Left lung (tissue), 10 donors: ENCODE data around the gene SLC30A3. TPM values are rescaled to one million over a fixed set of nuclear protein-coding genes. Genes with fewer than 3 reads are reported as not detected.

ENCODE experiments used
- ATAC-seq: fragments of 200-7000 bp; cut with Tn5 transposase; one replicate; pipeline ENCODE4 v1.9.1; 2020; ENCODE audit warnings: moderate library complexity
- DNase-seq, 4 donors: peaks; one replicate each; pipeline ENCODE4 v3.0.0-alpha.2; 2013 to 2020
- H3K27ac ChIP-seq, 2 donors: fragments of 200-600 bp; sonication (generic) in 1 of 2; one replicate each; pipeline versions ENCODE4 v1.5.0 to v1.8.0; 2020 to 2021
- H3K27me3 ChIP-seq, 2 donors: fragments of 200-600 bp; sonication (generic) in 1 of 2; one replicate each; pipeline versions ENCODE4 v1.5.0 to v1.8.0; 2020 to 2021
- H3K36me3 ChIP-seq, 2 donors: fragments of 200-600 bp; sonication (generic) in 1 of 2; one replicate each; pipeline versions ENCODE4 v1.5.0 to v1.8.0; 2020 to 2021
- H3K4me1 ChIP-seq, 2 donors: fragments of 200-600 bp; one replicate each; pipeline ENCODE4 v1.8.0; 2021
- H3K4me3 ChIP-seq, 2 donors: fragments of 200-600 bp; sonication (generic) in 1 of 2; one replicate each; pipeline versions ENCODE4 v1.5.0 to v1.8.0; 2020 to 2021; ENCODE audit warnings: mild to moderate bottlenecking in 1 of 2
- H3K9me3 ChIP-seq, 2 donors: fragments of 200-600 bp; sonication (generic) in 1 of 2; one replicate each; pipeline versions ENCODE4 v1.5.0 to v1.8.0; 2020 to 2021
- intact Hi-C, 2 donors: fragments of 100-400 bp; cut with DNase I; formaldehyde crosslinking; loops; one replicate each; pipeline versions ENCODE4 v1.11.2 to v1.14.2; 2022
- polyA plus RNA-seq, 6 donors: library from polyadenylated mRNA; unstranded; fragments of 120-200 nt; gene quantifications; one replicate each; pipeline ENCODE4 v1.2.1, GENCODE V29; 2013; ENCODE audit not compliant: insufficient read length in 6 of 6
- total RNA-seq, 2 donors: library from RNA; stranded (reverse); fragmentation: NEBNext Ultra II Directional; extraction: Animal tissue kit (Norgen Biotek cat#: 25700); gene quantifications; one replicate each; pipeline ENCODE4 v1.2.1, GENCODE V29; 2021
- TF ChIP-seq, protein P1 (sequence below), 2 donors: fragments of 200-600 bp; sonication (generic) in 1 of 2; IDR thresholded peaks; one replicate each; pipeline versions ENCODE4 v1.5.0 to v1.8.0; 2021; ENCODE audit warnings: antibody characterized with exemption in 2 of 2
- donor health status: DM: no; HTN: yes; CAD: no.
- donor health status: DM: no; HTN: no; CAD: no.

Gene SLC30A3
- total and polyA plus RNA-seq, 8 donors, result 0.26 to 0.69 (median 0.48) TPM

DNA sequence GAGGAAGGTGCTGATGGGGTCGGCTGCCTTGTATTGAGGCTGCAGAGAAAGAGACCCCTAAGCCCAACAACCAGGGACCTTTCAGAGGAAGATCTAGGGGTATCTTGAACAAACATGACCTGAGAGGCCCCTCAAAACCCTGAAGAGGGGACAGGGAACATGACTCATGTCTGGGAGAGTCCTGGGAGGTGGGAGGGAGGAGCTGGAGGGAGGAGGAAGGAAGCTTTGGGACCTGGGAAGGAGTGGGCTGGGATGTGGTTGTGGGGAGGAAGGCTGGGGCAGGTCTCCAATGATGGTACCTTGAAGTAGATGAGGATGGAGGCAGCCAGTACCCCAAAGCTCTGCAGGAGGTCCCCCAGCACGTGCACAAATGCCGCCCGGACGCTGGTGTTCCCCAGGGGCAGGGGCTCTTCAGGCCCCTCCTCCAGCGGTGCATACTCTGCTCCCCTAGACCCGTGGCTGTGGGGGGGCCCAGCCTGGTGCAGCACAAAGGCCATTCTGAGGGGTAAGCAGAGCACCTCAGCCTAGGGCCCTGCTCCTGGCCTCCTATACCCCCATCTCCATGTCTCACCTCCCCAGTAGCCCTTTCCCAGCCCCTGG is 5.9 kb downstream of the SLC30A3 start:
- H3K27me3 ChIP-seq, result peaks cover 13 to 92% of the 10 kb centered on the region in 2 donors
- ATAC-seq, result no peak

DNA sequence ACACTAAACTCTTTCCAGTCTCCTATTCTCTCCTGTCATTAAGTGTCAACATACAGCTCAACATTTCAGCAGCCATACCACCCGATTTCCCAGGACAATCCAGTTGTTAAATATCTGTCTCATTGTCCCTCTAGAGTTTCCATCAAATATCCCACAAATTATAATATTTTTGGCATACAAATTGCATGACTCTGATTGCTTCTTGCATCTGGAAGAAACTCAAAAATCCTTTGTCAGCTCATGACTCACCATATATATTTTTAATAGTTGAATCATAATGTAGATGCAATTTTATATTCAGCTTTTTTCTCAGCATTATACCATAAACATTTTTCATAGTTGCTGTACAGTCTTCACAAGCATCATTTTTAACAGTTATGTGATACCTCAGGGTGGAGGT is 7.2 kb downstream of the SLC30A3 start:
- Histone ChIP-seq H3K4me1 (no peaks in the 10 kb centered on the region), H3K36me3 (no peaks in the 10 kb centered on the region), H3K4me3 (no peak overlapping the region), H3K27me3 (peaks cover 0 to 92% of the 10 kb centered on the region in 2 donors), H3K27ac (no peak overlapping the region), H3K9me3 (no peaks in the 10 kb centered on the region)
- DNase-seq, result no peak
- intact Hi-C loops, result no loop called here
- no peak for ATAC-seq
- TF ChIP-seq, protein P1, sequence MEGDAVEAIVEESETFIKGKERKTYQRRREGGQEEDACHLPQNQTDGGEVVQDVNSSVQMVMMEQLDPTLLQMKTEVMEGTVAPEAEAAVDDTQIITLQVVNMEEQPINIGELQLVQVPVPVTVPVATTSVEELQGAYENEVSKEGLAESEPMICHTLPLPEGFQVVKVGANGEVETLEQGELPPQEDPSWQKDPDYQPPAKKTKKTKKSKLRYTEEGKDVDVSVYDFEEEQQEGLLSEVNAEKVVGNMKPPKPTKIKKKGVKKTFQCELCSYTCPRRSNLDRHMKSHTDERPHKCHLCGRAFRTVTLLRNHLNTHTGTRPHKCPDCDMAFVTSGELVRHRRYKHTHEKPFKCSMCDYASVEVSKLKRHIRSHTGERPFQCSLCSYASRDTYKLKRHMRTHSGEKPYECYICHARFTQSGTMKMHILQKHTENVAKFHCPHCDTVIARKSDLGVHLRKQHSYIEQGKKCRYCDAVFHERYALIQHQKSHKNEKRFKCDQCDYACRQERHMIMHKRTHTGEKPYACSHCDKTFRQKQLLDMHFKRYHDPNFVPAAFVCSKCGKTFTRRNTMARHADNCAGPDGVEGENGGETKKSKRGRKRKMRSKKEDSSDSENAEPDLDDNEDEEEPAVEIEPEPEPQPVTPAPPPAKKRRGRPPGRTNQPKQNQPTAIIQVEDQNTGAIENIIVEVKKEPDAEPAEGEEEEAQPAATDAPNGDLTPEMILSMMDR (IDR thresholded peaks at IDR 0.05), result no peak

More for the DNA sequence above, 5.9 kb downstream of the SLC30A3 start:
- intact Hi-C loops, result no loop called here
- no peaks in the 10 kb centered on the region for H3K9me3 ChIP-seq
- TF ChIP-seq, protein P1 (IDR thresholded peaks at IDR 0.05), result no peak
- peaks cover 0 to 3% of the 10 kb centered on the region in 2 donors for H3K4me1 ChIP-seq
- no peak overlapping the region for H3K4me3 ChIP-seq
- DNase-seq, result no peak
- H3K27ac ChIP-seq, result no peak overlapping the region
- H3K36me3 ChIP-seq, result no peaks in the 10 kb centered on the region

DNA sequence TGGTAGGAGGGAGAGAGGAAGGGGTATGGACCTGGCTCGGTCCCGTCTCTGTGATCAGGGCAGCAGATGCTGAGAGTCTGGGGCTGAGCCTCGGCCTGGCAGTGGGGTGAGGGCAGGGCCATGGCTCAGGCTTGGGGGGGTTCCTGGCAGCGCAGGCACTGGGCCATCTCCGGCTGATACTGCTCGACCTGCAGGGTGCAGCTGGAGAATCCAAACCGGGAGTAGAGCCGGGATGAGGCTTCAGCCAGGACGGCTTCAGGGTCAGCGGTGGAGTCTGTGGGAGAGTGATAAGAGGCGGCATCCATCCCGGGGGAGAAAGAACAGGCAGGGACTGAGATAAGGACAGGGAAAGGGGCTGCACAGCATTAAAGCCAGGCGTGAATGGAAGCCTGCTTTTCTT is 7.7 kb downstream of the SLC30A3 start:
- no peak overlapping the region for H3K4me3 ChIP-seq
- H3K4me1 ChIP-seq, result peaks cover 0 to 4% of the 10 kb centered on the region in 2 donors
- H3K27me3 ChIP-seq, result peaks cover 0 to 92% of the 10 kb centered on the region in 2 donors
- no peak overlapping the region for H3K27ac ChIP-seq
- H3K9me3 ChIP-seq, result no peaks in the 10 kb centered on the region
- intact Hi-C loops, result no loop called here
- no peaks in the 10 kb centered on the region for H3K36me3 ChIP-seq
- no peak for DNase-seq
- TF ChIP-seq, protein P1 (IDR thresholded peaks at IDR 0.05), result no peak
- no peak for ATAC-seq

DNA sequence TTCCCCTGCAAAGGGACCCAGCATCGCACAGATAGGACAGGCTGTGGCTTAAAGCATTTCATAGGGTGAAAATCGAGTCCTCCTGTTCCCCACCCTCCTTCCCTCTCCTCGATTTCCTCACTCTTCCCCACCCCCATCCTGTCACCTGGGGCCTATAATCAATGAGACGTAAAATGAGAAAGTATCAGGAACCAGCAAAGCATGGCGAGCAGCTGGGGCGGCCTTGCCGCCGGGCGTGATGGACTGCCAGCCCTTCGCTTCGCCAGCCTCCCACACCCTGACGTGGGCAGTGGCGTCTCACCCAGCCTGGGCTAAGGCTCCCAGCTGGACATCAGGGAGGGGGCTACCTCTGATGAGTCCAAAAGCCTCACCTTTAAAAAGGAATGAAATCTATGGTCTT is 11.1 kb downstream of the SLC30A3 start:
- H3K27me3 ChIP-seq, result peaks cover 0 to 69% of the 10 kb centered on the region in 2 donors
- H3K36me3 ChIP-seq, result no peaks in the 10 kb centered on the region
- no peak overlapping the region for H3K4me3 ChIP-seq
- H3K27ac ChIP-seq, result no peak overlapping the region
- no peaks in the 10 kb centered on the region for H3K9me3 ChIP-seq
- peaks cover 0 to 6% of the 10 kb centered on the region in 2 donors for H3K4me1 ChIP-seq
- DNase-seq, result no peak
- no peak for ATAC-seq
- TF ChIP-seq, protein P1 (IDR thresholded peaks at IDR 0.05), result no peak
- intact Hi-C loops, result no loop called here

DNA sequence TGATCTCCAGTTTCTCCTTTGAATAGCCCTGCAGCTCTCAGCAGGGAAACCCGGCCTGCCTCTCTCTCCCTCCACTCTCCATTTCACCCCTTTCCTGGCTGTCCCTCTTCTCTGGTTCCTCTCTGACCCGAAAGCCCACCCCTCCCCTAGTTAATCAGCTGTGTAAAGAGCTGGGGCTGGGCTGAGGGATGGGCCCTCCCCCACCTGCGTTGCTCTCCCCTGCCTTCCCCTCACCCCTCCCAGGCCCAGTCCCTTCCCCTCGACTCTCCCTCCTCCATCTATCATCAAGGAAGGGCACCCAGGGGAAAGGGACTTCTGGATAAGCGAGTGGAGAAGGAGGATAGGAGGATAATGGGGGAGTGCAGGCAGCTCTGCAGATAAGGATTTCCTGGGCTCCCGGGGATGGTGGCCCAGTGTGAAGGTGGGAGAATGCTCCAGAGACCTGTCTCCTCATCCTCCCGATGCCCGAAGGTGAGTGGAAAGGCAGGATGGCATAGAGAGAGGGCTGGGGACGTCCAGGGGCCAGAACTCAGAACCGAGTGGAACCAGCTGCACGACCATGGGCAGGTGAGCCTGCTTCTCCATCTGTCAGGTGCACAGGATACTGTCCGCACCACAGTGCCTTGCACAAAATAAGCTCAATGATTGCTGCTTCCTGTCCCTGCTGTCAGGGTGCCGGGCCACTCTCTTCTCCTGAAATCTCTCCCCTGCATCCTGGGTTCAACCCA is 12.0 kb downstream of the SLC30A3 start:
- TF ChIP-seq, protein P1 (IDR thresholded peaks at IDR 0.05), result no peak
- Histone ChIP-seq H3K4me1 (peaks cover 0 to 6% of the 10 kb centered on the region in 2 donors), H3K36me3 (no peaks in the 10 kb centered on the region), H3K9me3 (no peaks in the 10 kb centered on the region), H3K27ac (no peak overlapping the region), H3K27me3 (peaks cover 0 to 60% of the 10 kb centered on the region in 2 donors), H3K4me3 (no peak overlapping the region)
- no peak for ATAC-seq
- no peak for DNase-seq
- intact Hi-C loops, result no loop called here
